ENCODE results near the gene PARD3B. TPM values are rescaled to one million over a fixed set of nuclear protein-coding genes. Genes with fewer than 3 reads are reported as not detected.

The PARD3B gene
- total and polyA plus RNA-seq, 2 donors (not counting 1 experiment from before 2014, with no cell fraction given): 7.4 to 20.6 TPM

DNA sequence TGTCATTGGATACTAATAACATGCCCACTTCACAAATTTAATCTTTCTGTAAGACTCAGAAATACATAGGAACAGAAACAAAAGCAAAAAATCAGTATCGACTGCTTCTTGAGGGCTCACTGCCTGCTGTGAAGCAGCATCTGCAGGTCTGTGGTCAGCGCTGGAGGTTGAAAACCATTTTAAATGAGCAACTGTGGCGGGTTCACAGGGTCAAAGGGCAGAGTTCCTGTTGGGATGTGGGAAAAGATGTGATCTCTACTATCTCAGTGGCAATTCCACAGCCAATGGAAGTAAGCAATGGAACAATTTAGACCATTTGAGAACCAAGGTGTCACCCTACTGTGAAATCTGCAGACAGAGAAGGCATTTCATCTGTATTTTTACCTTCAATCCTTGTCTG is 468.3 kb downstream of the PARD3B start:
- Histone ChIP-seq H3K27ac (ENCODE audit: insufficient read depth, low read length) (no peak overlapping the region), H3K4me2 (ENCODE audit: extremely low read depth, insufficient read depth, low read length) (no peak overlapping the region), H3K4me1 (ENCODE audit: control insufficient read depth, extremely low read depth, insufficient read depth, low read length) (no peaks in the 10 kb centered on the region), H3K9me3 (ENCODE audit: control insufficient read depth, insufficient read depth, low read depth, low read length) (no peaks in the 10 kb centered on the region), H3K27me3 (ENCODE audit: control insufficient read depth, insufficient read depth, low read length) (no peaks in the 10 kb centered on the region), H4K20me1 (ENCODE audit: control insufficient read depth, extremely low read depth, insufficient read depth, low read length) (no peaks in the 10 kb centered on the region), H3K4me3 (replicated peaks in 1 of 4; ENCODE audit: control extremely low read depth in 1 of 4, insufficient read depth in 1 of 4, low read depth in 3 of 4, low read length in 4 of 4) (no peak overlapping the region), H3K36me3 (ENCODE audit: control insufficient read depth, insufficient read depth, low read length) (no peaks in the 10 kb centered on the region), H3K9ac (ENCODE audit: insufficient read depth, low read length) (no peak overlapping the region), H2AFZ (ENCODE audit: low read length) (no peak overlapping the region), H3K79me2 (ENCODE audit: control insufficient read depth, insufficient read depth, low read length) (no peaks in the 10 kb centered on the region)
- DNase-seq (ENCODE audit: low read depth in 2 of 2): no peak
- TF ChIP-seq CTCF (conservative IDR thresholded peaks at IDR 0.05 in 1 of 2, IDR thresholded peaks at IDR 0.05 in 1 of 2; ENCODE audit: low read depth in 1 of 2, low read length in 2 of 2) (no peak), EZH2 (IDR thresholded peaks at IDR 0.05; ENCODE audit: low read length, missing control alignments) (no peak)

DNA sequence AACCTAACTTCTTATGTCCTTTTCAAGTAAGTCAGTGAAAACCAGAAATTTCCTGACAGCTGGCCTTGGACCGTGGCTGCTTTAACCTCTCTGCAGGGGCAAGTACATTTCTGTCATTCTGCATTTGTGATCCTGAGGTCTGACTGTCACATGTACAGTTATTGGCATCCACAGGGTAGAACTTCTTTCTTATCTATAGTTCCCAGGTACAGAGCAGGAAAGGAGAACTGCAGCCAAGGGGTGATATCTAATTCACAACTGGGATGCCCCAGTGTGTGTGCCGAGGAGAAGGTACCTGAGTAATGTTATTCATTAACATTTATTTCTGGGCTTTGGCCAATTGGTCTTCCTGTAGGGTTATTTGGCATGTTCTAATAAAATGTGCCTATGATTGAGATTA is 468.9 kb downstream of the PARD3B start:
- no peak overlapping the region for H3K9ac ChIP-seq (ENCODE audit: insufficient read depth, low read length)
- H3K4me1 ChIP-seq (ENCODE audit: control insufficient read depth, extremely low read depth, insufficient read depth, low read length): no peaks in the 10 kb centered on the region
- TF ChIP-seq EZH2 (IDR thresholded peaks at IDR 0.05; ENCODE audit: low read length, missing control alignments) (no peak), CTCF (conservative IDR thresholded peaks at IDR 0.05 in 1 of 2, IDR thresholded peaks at IDR 0.05 in 1 of 2; ENCODE audit: low read depth in 1 of 2, low read length in 2 of 2) (no peak)
- no peak overlapping the region for H2AFZ ChIP-seq (ENCODE audit: low read length)
- no peak for DNase-seq (ENCODE audit: low read depth in 2 of 2)
- no peak overlapping the region for H3K27ac ChIP-seq (ENCODE audit: insufficient read depth, low read length)
- H4K20me1 ChIP-seq (ENCODE audit: control insufficient read depth, extremely low read depth, insufficient read depth, low read length): no peaks in the 10 kb centered on the region
- H3K27me3 ChIP-seq (ENCODE audit: control insufficient read depth, insufficient read depth, low read length): no peaks in the 10 kb centered on the region
- no peaks in the 10 kb centered on the region for H3K36me3 ChIP-seq (ENCODE audit: control insufficient read depth, insufficient read depth, low read length)
- H3K79me2 ChIP-seq (ENCODE audit: control insufficient read depth, insufficient read depth, low read length): no peaks in the 10 kb centered on the region
- no peak overlapping the region for H3K4me2 ChIP-seq (ENCODE audit: extremely low read depth, insufficient read depth, low read length)
- no peak overlapping the region for H3K4me3 ChIP-seq (replicated peaks in 1 of 4; ENCODE audit: control extremely low read depth in 1 of 4, insufficient read depth in 1 of 4, low read depth in 3 of 4, low read length in 4 of 4)
- H3K9me3 ChIP-seq (ENCODE audit: control insufficient read depth, insufficient read depth, low read depth, low read length): no peaks in the 10 kb centered on the region

DNA sequence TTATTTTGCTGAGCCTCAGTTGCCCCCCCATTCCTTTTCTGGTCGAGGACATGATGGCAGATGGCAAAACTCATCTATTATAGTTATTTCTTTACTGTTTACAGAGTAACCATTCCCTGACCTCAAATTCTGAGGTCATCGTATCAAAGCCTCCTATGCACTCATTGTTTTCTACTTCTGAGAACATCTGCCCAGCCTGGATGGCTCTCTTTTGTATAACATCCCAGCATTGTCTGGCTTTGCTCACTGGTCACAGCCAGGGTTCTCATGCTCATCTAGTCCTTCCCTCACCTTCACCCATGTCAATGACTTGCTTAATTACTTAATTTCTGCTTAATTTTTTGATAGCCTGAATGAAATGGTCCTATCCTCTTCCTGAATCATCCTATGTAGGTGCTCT is 472.1 kb downstream of the PARD3B start:
- Histone ChIP-seq H3K4me3 (replicated peaks in 1 of 4; ENCODE audit: control extremely low read depth in 1 of 4, insufficient read depth in 1 of 4, low read depth in 3 of 4, low read length in 4 of 4) (no peak overlapping the region), H3K4me2 (ENCODE audit: extremely low read depth, insufficient read depth, low read length) (no peak overlapping the region), H3K4me1 (ENCODE audit: control insufficient read depth, extremely low read depth, insufficient read depth, low read length) (no peaks in the 10 kb centered on the region), H4K20me1 (ENCODE audit: control insufficient read depth, extremely low read depth, insufficient read depth, low read length) (no peaks in the 10 kb centered on the region), H3K9ac (ENCODE audit: insufficient read depth, low read length) (no peak overlapping the region), H3K27ac (ENCODE audit: insufficient read depth, low read length) (no peak overlapping the region), H3K79me2 (ENCODE audit: control insufficient read depth, insufficient read depth, low read length) (no peaks in the 10 kb centered on the region), H3K9me3 (ENCODE audit: control insufficient read depth, insufficient read depth, low read depth, low read length) (no peaks in the 10 kb centered on the region), H3K36me3 (ENCODE audit: control insufficient read depth, insufficient read depth, low read length) (no peaks in the 10 kb centered on the region), H2AFZ (ENCODE audit: low read length) (no peak overlapping the region), H3K27me3 (ENCODE audit: control insufficient read depth, insufficient read depth, low read length) (no peaks in the 10 kb centered on the region)
- no peak for TF ChIP-seq CTCF (conservative IDR thresholded peaks at IDR 0.05 in 1 of 2, IDR thresholded peaks at IDR 0.05 in 1 of 2; ENCODE audit: low read depth in 1 of 2, low read length in 2 of 2)
- no peak for DNase-seq (ENCODE audit: low read depth in 2 of 2)

All from fibroblast of lung (primary cell).